K562 (cell line): ENCODE measurements around the gene NDUFB7. TPM values are rescaled to one million over a fixed set of nuclear protein-coding genes. Genes with fewer than 3 reads are reported as not detected.
A peak's percentile ranks its signal among the peaks of the same experiment; 100 is the strongest.

ENCODE experiments used
- BRCA1 ChIP-seq, 2 experiments: fragments of 450-650 bp in 1 of 2; sonication (generic) in 1 of 2; formaldehyde crosslinking in 1 of 2; IDR thresholded peaks; 2 replicates each; pipeline versions ENCODE4 v1.5.0 to v1.6.1; 2017 to 2020; ENCODE audit warnings: mild to moderate bottlenecking in 1 of 2, missing genetic modification reagents in 1 of 2
- BRD4 ChIP-seq: fragments of 200-600 bp; sonication (generic); IDR thresholded peaks from 2 replicates; pipeline ENCODE4 v1.6.1; 2017; ENCODE audit warnings: inconsistent platforms
- CREM ChIP-seq: IDR thresholded peaks from 2 replicates; pipeline ENCODE4 v1.6.1; 2014; ENCODE audit warnings: antibody characterized with exemption, low read depth
- GABPB1 ChIP-seq: sonication (generic); formaldehyde crosslinking; IDR thresholded peaks from 2 replicates; pipeline ENCODE4 v1.8.0; 2022; ENCODE audit warnings: mild to moderate bottlenecking, missing genetic modification reagents
- MTA3 ChIP-seq: fragments of 450-650 bp; formaldehyde crosslinking; IDR thresholded peaks from 2 replicates; pipeline ENCODE4 v1.6.1; 2017; ENCODE audit warnings: mild to moderate bottlenecking, borderline replicate concordance
- TARDBP ChIP-seq: fragments of 450-650 bp; IDR thresholded peaks from 2 replicates; pipeline ENCODE4 v1.6.1; 2016
- ZFP30 ChIP-seq: fragments of 250-450 bp; sonication (Bioruptor Pico); IDR thresholded peaks from 2 replicates; pipeline ENCODE4 v1.8.0; 2022; ENCODE audit warnings: moderate library complexity, mild to moderate bottlenecking, inconsistent platforms, borderline replicate concordance
- ZNF717 ChIP-seq: fragments of 250-450 bp; sonication (Bioruptor Pico); IDR thresholded peaks from 2 replicates; pipeline ENCODE4 v1.5.0; 2021
- polyA plus RNA-seq, 8 experiments: library from polyadenylated mRNA; depleted of rRNA in 4 of 8; stranded (reverse) in 5 of 8; unstranded in 3 of 8; fragments of >200 nt; fragmentation: Nextera tagmentation in 2 of 8; fragmentation: Illumina TruSeq in 1 of 8; extraction: Ambion mirVana in 2 of 8; extraction: Trizol in 1 of 8; gene quantifications; 2 replicates each; pipeline versions ENCODE4 v1.2.1 to v1.2.3, GENCODE V29; 2011 to 2014; ENCODE audit warnings: inconsistent platforms in 1 of 8, missing spikeins in 1 of 8
- total RNA-seq, 7 experiments: library from RNA; depleted of rRNA in 6 of 7; stranded (reverse); fragments of >200 nt in 6 of 7; fragmentation: Illumina TruSeq in 2 of 7; extraction: Trizol in 2 of 7; gene quantifications; 2 replicates each; pipeline versions ENCODE4 v1.2.1 to v1.2.3, GENCODE V29; 2011 to 2021; ENCODE audit warnings: low replicate concordance in 1 of 7
- TF ChIP-seq, protein P1 (sequence below): IDR thresholded peaks from 2 replicates; pipeline ENCODE4 v1.6.1; 2014; ENCODE audit warnings: antibody characterized with exemption
- TF ChIP-seq, protein P2 (sequence below): sonication (generic); formaldehyde crosslinking; IDR thresholded peaks from 2 replicates; pipeline ENCODE4 v1.8.1; 2023; ENCODE audit warnings: mild to moderate bottlenecking, missing genetic modification reagents, moderate library complexity
- TF ChIP-seq, protein P3 (sequence below): fragments of 250-450 bp; sonication (Bioruptor Pico); IDR thresholded peaks from 2 replicates; pipeline ENCODE4 v1.9.0; 2021; ENCODE audit warnings: mild to moderate bottlenecking, inconsistent platforms
- TF ChIP-seq, protein P4 (sequence below): sonication (generic); formaldehyde crosslinking; IDR thresholded peaks from 2 replicates; pipeline ENCODE4 v1.8.1; 2023; ENCODE audit warnings: mild to moderate bottlenecking, missing genetic modification reagents

Gene NDUFB7
- total and polyA plus RNA-seq, 9 of the 15 experiments (the other 6 are each of a cell fraction or from before 2014, with no cell fraction given) = 14.9 to 842 (median 137) TPM

DNA sequence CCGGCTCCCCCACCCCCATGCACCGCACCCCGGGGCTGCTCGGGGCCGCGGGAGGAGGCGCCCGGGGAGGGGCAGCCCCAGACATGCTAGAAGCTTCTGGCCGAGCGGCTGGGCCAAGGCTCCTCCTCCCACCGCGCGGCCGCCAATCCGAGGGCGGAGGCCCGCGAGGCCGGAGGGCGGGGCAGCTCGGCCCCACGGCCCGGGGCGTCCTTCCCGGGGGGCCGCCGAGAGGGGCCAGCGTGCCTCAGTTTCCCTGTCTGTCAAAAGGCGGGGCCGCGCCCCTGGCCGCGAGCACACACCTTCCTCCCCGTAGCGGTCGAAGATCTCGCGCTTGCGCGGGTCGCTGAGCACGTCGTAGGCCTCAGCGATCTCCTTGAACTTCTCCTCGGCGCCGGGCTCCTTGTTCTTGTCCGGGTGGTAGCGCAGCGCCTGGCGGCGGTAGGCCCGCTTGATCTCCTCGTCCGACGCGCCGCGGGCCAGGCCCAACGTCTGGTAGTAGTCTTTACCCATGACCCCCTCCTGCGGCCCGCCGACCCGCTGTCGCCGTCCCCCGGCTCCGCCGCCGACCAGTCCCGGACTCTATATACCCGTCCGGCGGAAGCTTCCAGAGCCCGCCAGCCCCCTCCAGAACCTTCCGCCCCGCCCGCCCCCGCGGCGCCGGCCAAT is 53.9 kb downstream of the NDUFB7 start, which contains the start of gene DNAJB1 (continued):
- TF ChIP-seq, protein P1, sequence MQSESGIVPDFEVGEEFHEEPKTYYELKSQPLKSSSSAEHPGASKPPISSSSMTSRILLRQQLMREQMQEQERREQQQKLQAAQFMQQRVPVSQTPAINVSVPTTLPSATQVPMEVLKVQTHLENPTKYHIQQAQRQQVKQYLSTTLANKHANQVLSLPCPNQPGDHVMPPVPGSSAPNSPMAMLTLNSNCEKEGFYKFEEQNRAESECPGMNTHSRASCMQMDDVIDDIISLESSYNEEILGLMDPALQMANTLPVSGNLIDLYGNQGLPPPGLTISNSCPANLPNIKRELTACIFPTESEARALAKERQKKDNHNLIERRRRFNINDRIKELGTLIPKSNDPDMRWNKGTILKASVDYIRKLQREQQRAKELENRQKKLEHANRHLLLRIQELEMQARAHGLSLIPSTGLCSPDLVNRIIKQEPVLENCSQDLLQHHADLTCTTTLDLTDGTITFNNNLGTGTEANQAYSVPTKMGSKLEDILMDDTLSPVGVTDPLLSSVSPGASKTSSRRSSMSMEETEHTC = no peak
- TF ChIP-seq BRCA1 (IDR thresholded peaks at IDR 0.05) (no peak), BRCA1 (CRISPR knock-in tag; IDR thresholded peaks at IDR 0.05) (no peak), BRD4 (no peak), TARDBP (peak; percentile 63; the same call in 1 of the 2 replicates), ZFP30 (no peak), CREM (no peak), MTA3 (peak; percentile 88; the same call in 1 of the 2 replicates), GABPB1 (CRISPR knock-in tag) (peak; percentile 82), ZNF717 (CRISPR knock-in tag) (no peak)
- TF ChIP-seq, protein P2, sequence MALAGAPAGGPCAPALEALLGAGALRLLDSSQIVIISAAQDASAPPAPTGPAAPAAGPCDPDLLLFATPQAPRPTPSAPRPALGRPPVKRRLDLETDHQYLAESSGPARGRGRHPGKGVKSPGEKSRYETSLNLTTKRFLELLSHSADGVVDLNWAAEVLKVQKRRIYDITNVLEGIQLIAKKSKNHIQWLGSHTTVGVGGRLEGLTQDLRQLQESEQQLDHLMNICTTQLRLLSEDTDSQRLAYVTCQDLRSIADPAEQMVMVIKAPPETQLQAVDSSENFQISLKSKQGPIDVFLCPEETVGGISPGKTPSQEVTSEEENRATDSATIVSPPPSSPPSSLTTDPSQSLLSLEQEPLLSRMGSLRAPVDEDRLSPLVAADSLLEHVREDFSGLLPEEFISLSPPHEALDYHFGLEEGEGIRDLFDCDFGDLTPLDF = peak; percentile 86; the same call in 1 of the 2 replicates
- TF ChIP-seq, protein P3, sequence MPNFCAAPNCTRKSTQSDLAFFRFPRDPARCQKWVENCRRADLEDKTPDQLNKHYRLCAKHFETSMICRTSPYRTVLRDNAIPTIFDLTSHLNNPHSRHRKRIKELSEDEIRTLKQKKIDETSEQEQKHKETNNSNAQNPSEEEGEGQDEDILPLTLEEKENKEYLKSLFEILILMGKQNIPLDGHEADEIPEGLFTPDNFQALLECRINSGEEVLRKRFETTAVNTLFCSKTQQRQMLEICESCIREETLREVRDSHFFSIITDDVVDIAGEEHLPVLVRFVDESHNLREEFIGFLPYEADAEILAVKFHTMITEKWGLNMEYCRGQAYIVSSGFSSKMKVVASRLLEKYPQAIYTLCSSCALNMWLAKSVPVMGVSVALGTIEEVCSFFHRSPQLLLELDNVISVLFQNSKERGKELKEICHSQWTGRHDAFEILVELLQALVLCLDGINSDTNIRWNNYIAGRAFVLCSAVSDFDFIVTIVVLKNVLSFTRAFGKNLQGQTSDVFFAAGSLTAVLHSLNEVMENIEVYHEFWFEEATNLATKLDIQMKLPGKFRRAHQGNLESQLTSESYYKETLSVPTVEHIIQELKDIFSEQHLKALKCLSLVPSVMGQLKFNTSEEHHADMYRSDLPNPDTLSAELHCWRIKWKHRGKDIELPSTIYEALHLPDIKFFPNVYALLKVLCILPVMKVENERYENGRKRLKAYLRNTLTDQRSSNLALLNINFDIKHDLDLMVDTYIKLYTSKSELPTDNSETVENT (CRISPR knock-in tag) = peak; percentile 81; the same call in 1 of the 2 replicates
- TF ChIP-seq, protein P4, sequence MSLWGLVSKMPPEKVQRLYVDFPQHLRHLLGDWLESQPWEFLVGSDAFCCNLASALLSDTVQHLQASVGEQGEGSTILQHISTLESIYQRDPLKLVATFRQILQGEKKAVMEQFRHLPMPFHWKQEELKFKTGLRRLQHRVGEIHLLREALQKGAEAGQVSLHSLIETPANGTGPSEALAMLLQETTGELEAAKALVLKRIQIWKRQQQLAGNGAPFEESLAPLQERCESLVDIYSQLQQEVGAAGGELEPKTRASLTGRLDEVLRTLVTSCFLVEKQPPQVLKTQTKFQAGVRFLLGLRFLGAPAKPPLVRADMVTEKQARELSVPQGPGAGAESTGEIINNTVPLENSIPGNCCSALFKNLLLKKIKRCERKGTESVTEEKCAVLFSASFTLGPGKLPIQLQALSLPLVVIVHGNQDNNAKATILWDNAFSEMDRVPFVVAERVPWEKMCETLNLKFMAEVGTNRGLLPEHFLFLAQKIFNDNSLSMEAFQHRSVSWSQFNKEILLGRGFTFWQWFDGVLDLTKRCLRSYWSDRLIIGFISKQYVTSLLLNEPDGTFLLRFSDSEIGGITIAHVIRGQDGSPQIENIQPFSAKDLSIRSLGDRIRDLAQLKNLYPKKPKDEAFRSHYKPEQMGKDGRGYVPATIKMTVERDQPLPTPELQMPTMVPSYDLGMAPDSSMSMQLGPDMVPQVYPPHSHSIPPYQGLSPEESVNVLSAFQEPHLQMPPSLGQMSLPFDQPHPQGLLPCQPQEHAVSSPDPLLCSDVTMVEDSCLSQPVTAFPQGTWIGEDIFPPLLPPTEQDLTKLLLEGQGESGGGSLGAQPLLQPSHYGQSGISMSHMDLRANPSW (CRISPR knock-in tag) = no peak
